GM23338 (cell line): Measurements from ENCODE around the gene ZSWIM3. TPM values are rescaled to one million over a fixed set of nuclear protein-coding genes. Genes with fewer than 3 reads are reported as not detected.

Source experiments
- ATAC-seq: fragments of 200-7000 bp; cut with Tn5 transposase; 3 replicates; pipeline ENCODE4 v1.9.1; 2020
- DNase-seq: peaks from one replicate; pipeline ENCODE4 v3.0.0-alpha.2; 2015; ENCODE audit warnings: low spot score
- H2AFZ ChIP-seq: fragments of 200-600 bp; sonication (generic); 2 replicates; pipeline ENCODE4 v1.8.0; 2016; ENCODE audit warnings: antibody characterized with exemption, mild to moderate bottlenecking, moderate library complexity
- H3F3A ChIP-seq: fragments of 200-600 bp; sonication (generic); replicated peaks from 2 replicates; pipeline ENCODE4 v1.8.0; 2017; ENCODE audit warnings: antibody characterized with exemption, mixed run types, low read depth
- H3K27ac ChIP-seq: fragments of 200-600 bp; sonication (generic); 2 replicates; pipeline ENCODE4 v1.6.1; 2016; ENCODE audit warnings: low read depth
- H3K27me3 ChIP-seq: fragments of 200-600 bp; sonication (generic); 2 replicates; pipeline ENCODE4 v1.8.0; 2016; ENCODE audit warnings: mild to moderate bottlenecking, mixed run types, moderate library complexity; ENCODE audit not compliant: insufficient read depth
- H3K36me3 ChIP-seq: fragments of 200-600 bp; sonication (generic); 2 replicates; pipeline ENCODE4 v1.8.0; 2016; ENCODE audit warnings: mild to moderate bottlenecking; ENCODE audit not compliant: insufficient read depth
- H3K4me1 ChIP-seq: fragments of 200-600 bp; sonication (generic); 2 replicates; pipeline ENCODE4 v1.8.0; 2016; ENCODE audit warnings: mild to moderate bottlenecking, moderate library complexity; ENCODE audit not compliant: insufficient read depth
- H3K4me2 ChIP-seq: fragments of 200-600 bp; sonication (generic); 2 replicates; pipeline ENCODE4 v1.7.1; 2017; ENCODE audit warnings: mixed run types
- H3K4me3 ChIP-seq: fragments of 200-600 bp; sonication (generic); 2 replicates; pipeline ENCODE4 v1.6.1; 2016; ENCODE audit warnings: mixed run types
- H3K79me2 ChIP-seq: fragments of 200-600 bp; sonication (generic); replicated peaks from 2 replicates; pipeline ENCODE4 v1.8.0; 2017; ENCODE audit warnings: mild to moderate bottlenecking; ENCODE audit not compliant: insufficient read depth
- H3K9me2 ChIP-seq: fragments of 200-600 bp; sonication (generic); 2 replicates; pipeline ENCODE4 v1.8.0; 2017; ENCODE audit not compliant: insufficient read depth
- H4K20me1 ChIP-seq: fragments of 200-600 bp; sonication (generic); replicated peaks from 2 replicates; pipeline ENCODE4 v1.8.0; 2017; ENCODE audit warnings: mild to moderate bottlenecking; ENCODE audit not compliant: insufficient read depth
- H3K27ac Mint-ChIP-seq: 2 replicates; pipeline ENCODE4 v1.8.0; 2020; ENCODE audit warnings: inconsistent platforms, mild to moderate bottlenecking, moderate library complexity, mixed read lengths
- H3K27me3 Mint-ChIP-seq: 3 replicates; pipeline ENCODE4 v1.8.0; 2022; ENCODE audit warnings: low read depth, mild to moderate bottlenecking, moderate library complexity, mixed read lengths, inconsistent platforms; ENCODE audit not compliant: insufficient read depth, poor library complexity
- H3K36me3 Mint-ChIP-seq: 3 replicates; pipeline ENCODE4 v1.8.0; 2021; ENCODE audit warnings: low read depth, mild to moderate bottlenecking, inconsistent platforms, moderate library complexity, mixed read lengths
- H3K4me1 Mint-ChIP-seq: 3 replicates; pipeline ENCODE4 v1.8.0; 2020; ENCODE audit warnings: mild to moderate bottlenecking, inconsistent platforms, mixed read lengths
- H3K4me3 Mint-ChIP-seq: 3 replicates; pipeline ENCODE4 v1.8.0; 2021; ENCODE audit warnings: moderate library complexity, mild to moderate bottlenecking, inconsistent platforms, mixed read lengths
- H3K9me3 Mint-ChIP-seq: 3 replicates; pipeline ENCODE4 v1.8.0; 2020; ENCODE audit warnings: moderate library complexity, mild to moderate bottlenecking, inconsistent platforms, mixed read lengths
- CREB1 ChIP-seq: fragments of 250-450 bp; sonication (Bioruptor Pico); IDR thresholded peaks from 2 replicates; pipeline ENCODE4 v1.5.0; 2020; ENCODE audit warnings: low read depth, mild to moderate bottlenecking, moderate library complexity
- ETS1 ChIP-seq: IDR thresholded peaks from 2 replicates; pipeline ENCODE4 v1.6.1; 2016; ENCODE audit warnings: antibody characterized with exemption
- EZH2 ChIP-seq: fragments of 200-600 bp; sonication (generic); IDR thresholded peaks from one replicate; pipeline ENCODE4 v1.8.0; 2017; ENCODE audit warnings: antibody characterized with exemption, mild to moderate bottlenecking, low read depth; ENCODE audit not compliant: unreplicated experiment
- EZH2phosphoT487 ChIP-seq: fragments of 200-600 bp; sonication (generic); IDR thresholded peaks from one replicate; pipeline ENCODE4 v1.8.1; 2018; ENCODE audit warnings: antibody characterized with exemption; ENCODE audit not compliant: unreplicated experiment
- JUNB ChIP-seq: IDR thresholded peaks from one replicate; pipeline ENCODE4 v1.6.1; 2016; ENCODE audit warnings: antibody characterized with exemption; ENCODE audit not compliant: unreplicated experiment
- NANOG ChIP-seq: IDR thresholded peaks from 2 replicates; pipeline ENCODE4 v1.6.1; 2016; ENCODE audit warnings: antibody characterized with exemption, borderline replicate concordance
- POLR2AphosphoS5 ChIP-seq: IDR thresholded peaks from 2 replicates; pipeline ENCODE4 v1.6.1; 2016; ENCODE audit warnings: antibody characterized with exemption, low read depth
- REST ChIP-seq: IDR thresholded peaks from one replicate; pipeline ENCODE4 v1.6.1; 2018; ENCODE audit warnings: antibody characterized with exemption; ENCODE audit not compliant: unreplicated experiment
- ZNF114 ChIP-seq: fragments of 250-450 bp; sonication (Bioruptor Pico); IDR thresholded peaks from 2 replicates; pipeline ENCODE4 v1.5.0; 2020; ENCODE audit warnings: mild to moderate bottlenecking, moderate library complexity
- ZNF331 ChIP-seq: fragments of 250-450 bp; sonication (Bioruptor Pico); IDR thresholded peaks from 2 replicates; pipeline ENCODE4 v1.5.0; 2020; ENCODE audit warnings: low read depth, mild to moderate bottlenecking, moderate library complexity
- ZNF462 ChIP-seq: fragments of 250-450 bp; sonication (Bioruptor Pico); IDR thresholded peaks from 2 replicates; pipeline ENCODE4 v1.5.0; 2020; ENCODE audit warnings: mild to moderate bottlenecking, moderate library complexity
- polyA plus RNA-seq: library from polyadenylated mRNA; unstranded; fragments of >200 nt; fragmentation: Nextera tagmentation; extraction: Ambion mirVana; gene quantifications from 2 replicates; pipeline ENCODE4 v1.2.1, GENCODE V29; 2016
- total RNA-seq: library from RNA; depleted of rRNA; stranded (reverse); fragments of >200 nt; shearing (Covaris generic); gene quantifications from 2 replicates; pipeline ENCODE4 v1.2.3, GENCODE V29; 2014
- TF ChIP-seq, protein P1 (sequence below), 2 experiments: fragments of 200-600 bp in 1 of 2; sonication (generic) in 1 of 2; conservative IDR thresholded peaks; 2 replicates each; pipeline versions ENCODE4 v1.5.1 to v1.6.1; 2016 to 2017; ENCODE audit warnings: antibody characterized with exemption in 2 of 2, low read depth in 2 of 2, mild to moderate bottlenecking in 2 of 2, moderate library complexity in 1 of 2

The ZSWIM3 gene
- total and polyA plus RNA-seq, 2 experiments from 2014 or later = 2.0 to 8.2 TPM

GRCh38 chr20:45918779-45919537 lies 61.5 kb downstream of the ZSWIM3 start:
- Histone ChIP-seq H2AFZ (no peak overlapping the region), H3K79me2 (no peaks in the 10 kb centered on the region), H3K27me3 (no peaks in the 10 kb centered on the region), H3K36me3 (no peaks in the 10 kb centered on the region), H4K20me1 (no peaks in the 10 kb centered on the region), H3K27ac (no peak overlapping the region), H3K4me1 (no peaks in the 10 kb centered on the region), H3K4me3 (no peak overlapping the region), H3K9me2 (no peaks in the 10 kb centered on the region), H3F3A (no peaks in the 10 kb centered on the region), H3K4me2 (no peak overlapping the region)
- Mint-ChIP-seq H3K9me3 (no peaks in the 10 kb centered on the region), H3K36me3 (no peaks in the 10 kb centered on the region), H3K4me1 (peaks cover 10% of the 10 kb centered on the region), H3K27ac (no peak overlapping the region), H3K27me3 (peaks cover 7% of the 10 kb centered on the region), H3K4me3 (no peak overlapping the region)
- TF ChIP-seq CREB1 (no peak), JUNB (no peak), EZH2 (no peak), POLR2AphosphoS5 (no peak), NANOG (no peak), ZNF331 (CRISPR knock-in tag) (no peak), EZH2phosphoT487 (no peak), ETS1 (no peak), REST (no peak), ZNF114 (CRISPR knock-in tag) (no peak), ZNF462 (CRISPR knock-in tag) (no peak)
- TF ChIP-seq, protein P1, sequence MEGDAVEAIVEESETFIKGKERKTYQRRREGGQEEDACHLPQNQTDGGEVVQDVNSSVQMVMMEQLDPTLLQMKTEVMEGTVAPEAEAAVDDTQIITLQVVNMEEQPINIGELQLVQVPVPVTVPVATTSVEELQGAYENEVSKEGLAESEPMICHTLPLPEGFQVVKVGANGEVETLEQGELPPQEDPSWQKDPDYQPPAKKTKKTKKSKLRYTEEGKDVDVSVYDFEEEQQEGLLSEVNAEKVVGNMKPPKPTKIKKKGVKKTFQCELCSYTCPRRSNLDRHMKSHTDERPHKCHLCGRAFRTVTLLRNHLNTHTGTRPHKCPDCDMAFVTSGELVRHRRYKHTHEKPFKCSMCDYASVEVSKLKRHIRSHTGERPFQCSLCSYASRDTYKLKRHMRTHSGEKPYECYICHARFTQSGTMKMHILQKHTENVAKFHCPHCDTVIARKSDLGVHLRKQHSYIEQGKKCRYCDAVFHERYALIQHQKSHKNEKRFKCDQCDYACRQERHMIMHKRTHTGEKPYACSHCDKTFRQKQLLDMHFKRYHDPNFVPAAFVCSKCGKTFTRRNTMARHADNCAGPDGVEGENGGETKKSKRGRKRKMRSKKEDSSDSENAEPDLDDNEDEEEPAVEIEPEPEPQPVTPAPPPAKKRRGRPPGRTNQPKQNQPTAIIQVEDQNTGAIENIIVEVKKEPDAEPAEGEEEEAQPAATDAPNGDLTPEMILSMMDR (conservative IDR thresholded peaks at IDR 0.05; ENCODE audit: low read depth in 2 of 2) = no peak
- ATAC-seq = no peak
- DNase-seq = no peak
